Measurements from ENCODE around the gene SIRT2.

Gene SIRT2

GRCh38 chr19:38893341-38893771 is 6.1 kb downstream of the SIRT2 start:
- TF ChIP-seq GATA2 (IDR thresholded peaks at IDR 0.05; ENCODE audit: low read depth, low read length) = no peak

GRCh38 chr19:38892841-38893240 is 6.6 kb downstream of the SIRT2 start:
- no peak for TF ChIP-seq GATA3 (IDR thresholded peaks at IDR 0.05; ENCODE audit: low read depth, low read length)
- TF ChIP-seq GATA2 (IDR thresholded peaks at IDR 0.05; ENCODE audit: low read depth, low read length) = no peak

- no peak for TF ChIP-seq GATA2 (IDR thresholded peaks at IDR 0.05; ENCODE audit: low read depth, low read length)
- no peak for TF ChIP-seq GATA3 (IDR thresholded peaks at IDR 0.05; ENCODE audit: low read depth, low read length)
Observed at GRCh38 chr19:38891771-38892170, 7.6 kb downstream of the SIRT2 start.

GRCh38 chr19:38890686-38891085 is 8.7 kb downstream of the SIRT2 start:
- TF ChIP-seq GATA2 (IDR thresholded peaks at IDR 0.05; ENCODE audit: low read depth, low read length) (no peak), GATA3 (IDR thresholded peaks at IDR 0.05; ENCODE audit: low read depth, low read length) (no peak)

- TF ChIP-seq GATA2 (IDR thresholded peaks at IDR 0.05; ENCODE audit: low read depth, low read length) (no peak), GATA3 (IDR thresholded peaks at IDR 0.05; ENCODE audit: low read depth, low read length) (no peak)
Observed at GRCh38 chr19:38889803-38890202, 9.6 kb downstream of the SIRT2 start.

- no peak for TF ChIP-seq GATA3 (IDR thresholded peaks at IDR 0.05; ENCODE audit: low read depth, low read length)
Observed at GRCh38 chr19:38888876-38889275, 10.5 kb downstream of the SIRT2 start.

- no peak for TF ChIP-seq GATA3 (IDR thresholded peaks at IDR 0.05; ENCODE audit: low read depth, low read length)
- no peak for TF ChIP-seq GATA2 (IDR thresholded peaks at IDR 0.05; ENCODE audit: low read depth, low read length)
Observed at GRCh38 chr19:38883286-38883685, 16.1 kb downstream of the SIRT2 start.

GRCh38 chr19:38880882-38881609 is 18.4 kb downstream of the SIRT2 start:
- TF ChIP-seq GATA3 (IDR thresholded peaks at IDR 0.05; ENCODE audit: low read depth, low read length) (no peak), GATA2 (IDR thresholded peaks at IDR 0.05; ENCODE audit: low read depth, low read length) (no peak)

- no peak for TF ChIP-seq GATA3 (IDR thresholded peaks at IDR 0.05; ENCODE audit: low read depth, low read length)
- no peak for TF ChIP-seq GATA2 (IDR thresholded peaks at IDR 0.05; ENCODE audit: low read depth, low read length)
Observed at GRCh38 chr19:38880076-38880881, 19.1 kb downstream of the SIRT2 start.

- TF ChIP-seq GATA3 (IDR thresholded peaks at IDR 0.05; ENCODE audit: low read depth, low read length) = no peak
- no peak for TF ChIP-seq GATA2 (IDR thresholded peaks at IDR 0.05; ENCODE audit: low read depth, low read length)
Observed at GRCh38 chr19:38879400-38879751, 20.0 kb downstream of the SIRT2 start.

- TF ChIP-seq GATA2 (IDR thresholded peaks at IDR 0.05; ENCODE audit: low read depth, low read length) = no peak
- no peak for TF ChIP-seq GATA3 (IDR thresholded peaks at IDR 0.05; ENCODE audit: low read depth, low read length)
Observed at GRCh38 chr19:38878575-38879399, 20.6 kb downstream of the SIRT2 start.

GRCh38 chr19:38877781-38878574 is 21.4 kb downstream of the SIRT2 start, which contains the start of gene RINL:
Gene RINL, minus strand, starts transcription at chr19:38878275. Its CDS starts 1,533 bp downstream, at chr19:38876742.
- TF ChIP-seq GATA3 (IDR thresholded peaks at IDR 0.05; ENCODE audit: low read depth, low read length) (no peak), GATA2 (IDR thresholded peaks at IDR 0.05; ENCODE audit: low read depth, low read length) (no peak)

GRCh38 chr19:38875656-38876395 is 23.6 kb downstream of the SIRT2 start:
- TF ChIP-seq GATA3 (IDR thresholded peaks at IDR 0.05; ENCODE audit: low read depth, low read length) = no peak
- TF ChIP-seq GATA2 (IDR thresholded peaks at IDR 0.05; ENCODE audit: low read depth, low read length) = no peak
